Activated B cell treated with CpG ODN at 0.5 μM for 24 hours (primary cell): ENCODE results near the gene AUTS2. TPM values are rescaled to one million over a fixed set of nuclear protein-coding genes. Genes with fewer than 3 reads are reported as not detected.

Source experiments
- ATAC-seq: fragments of 200-7000 bp; cut with Tn5 transposase; one replicate; pipeline ENCODE4 v1.10.0; 2021; ENCODE audit warnings: low read depth, mild to moderate bottlenecking, moderate library complexity
- CTCF ChIA-PET: fragments of 350-600 bp; sonication (Branson Sonifier 250); formaldehyde crosslinking; loops from one replicate; lab custom pipeline; 2021; ENCODE audit warnings: antibody characterized with exemption; lab: Charles Lee
- POLR2A ChIA-PET: fragments of 350-600 bp; sonication (Branson Sonifier 250); formaldehyde crosslinking; loops from one replicate; lab custom pipeline; 2021; ENCODE audit warnings: antibody characterized with exemption; lab: Charles Lee
- DNase-seq: peaks from one replicate; pipeline ENCODE4 v3.0.0; 2022
- H3K27ac Mint-ChIP-seq: one replicate; pipeline ENCODE4 v1.8.0; 2020; ENCODE audit warnings: mixed read lengths
- H3K27me3 Mint-ChIP-seq: one replicate; pipeline ENCODE4 v1.8.0; 2021; ENCODE audit warnings: mixed read lengths
- H3K36me3 Mint-ChIP-seq: one replicate; pipeline ENCODE4 v1.8.0; 2021; ENCODE audit warnings: low read depth, mixed read lengths
- H3K4me1 Mint-ChIP-seq: one replicate; pipeline ENCODE4 v1.8.0; 2021; ENCODE audit warnings: mixed read lengths
- H3K4me3 Mint-ChIP-seq: one replicate; pipeline ENCODE4 v1.8.0; 2020; ENCODE audit warnings: mild to moderate bottlenecking, mixed read lengths
- H3K9me3 Mint-ChIP-seq: one replicate; pipeline ENCODE4 v1.8.0; 2020; ENCODE audit warnings: mixed read lengths
- intact Hi-C: fragments of 100-400 bp; cut with micrococcal nuclease; formaldehyde crosslinking; loops from one replicate; pipeline ENCODE4 v1.15.1; 2024
- total RNA-seq: library from RNA; stranded (reverse); gene quantifications from 2 replicates; pipeline ENCODE4 v1.2.3, GENCODE V29; 2022
- TF ChIP-seq, protein P1 (sequence below): fragments of 200-600 bp; IDR thresholded peaks from one replicate; pipeline ENCODE4 v1.8.0; 2022; ENCODE audit warnings: antibody characterized with exemption, mild to moderate bottlenecking

AUTS2 gene
- total RNA-seq, 1 donor from 2014 or later: 15.9 TPM

GRCh38 chr7:69677054-69677852 is 79.0 kb downstream of the AUTS2 start:
- H3K9me3 Mint-ChIP-seq: no peaks in the 10 kb centered on the region
- no peak overlapping the region for H3K4me3 Mint-ChIP-seq
- H3K27me3 Mint-ChIP-seq: no peaks in the 10 kb centered on the region
- H3K27ac Mint-ChIP-seq: no peak overlapping the region
- no peaks in the 10 kb centered on the region for H3K36me3 Mint-ChIP-seq
- TF ChIP-seq, protein P1, sequence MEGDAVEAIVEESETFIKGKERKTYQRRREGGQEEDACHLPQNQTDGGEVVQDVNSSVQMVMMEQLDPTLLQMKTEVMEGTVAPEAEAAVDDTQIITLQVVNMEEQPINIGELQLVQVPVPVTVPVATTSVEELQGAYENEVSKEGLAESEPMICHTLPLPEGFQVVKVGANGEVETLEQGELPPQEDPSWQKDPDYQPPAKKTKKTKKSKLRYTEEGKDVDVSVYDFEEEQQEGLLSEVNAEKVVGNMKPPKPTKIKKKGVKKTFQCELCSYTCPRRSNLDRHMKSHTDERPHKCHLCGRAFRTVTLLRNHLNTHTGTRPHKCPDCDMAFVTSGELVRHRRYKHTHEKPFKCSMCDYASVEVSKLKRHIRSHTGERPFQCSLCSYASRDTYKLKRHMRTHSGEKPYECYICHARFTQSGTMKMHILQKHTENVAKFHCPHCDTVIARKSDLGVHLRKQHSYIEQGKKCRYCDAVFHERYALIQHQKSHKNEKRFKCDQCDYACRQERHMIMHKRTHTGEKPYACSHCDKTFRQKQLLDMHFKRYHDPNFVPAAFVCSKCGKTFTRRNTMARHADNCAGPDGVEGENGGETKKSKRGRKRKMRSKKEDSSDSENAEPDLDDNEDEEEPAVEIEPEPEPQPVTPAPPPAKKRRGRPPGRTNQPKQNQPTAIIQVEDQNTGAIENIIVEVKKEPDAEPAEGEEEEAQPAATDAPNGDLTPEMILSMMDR: no peak
- CTCF ChIA-PET: interaction anchor here (0.8 to 1.2 kb wide), 3 partner anchors 10 to 33 kb away, joined by 3 read pairs; no protein-coding TSS in a partner anchor
- no peak for DNase-seq
- intact Hi-C loops: loop anchor here (5.0 kb wide), 1 partner anchor 215 kb away; no protein-coding TSS in a partner anchor
- no peak for ATAC-seq
- H3K4me1 Mint-ChIP-seq: peaks cover 9% of the 10 kb centered on the region
- POLR2A ChIA-PET: interaction anchor here (0.6 kb wide), 1 partner anchor 277 kb away, joined by 3 read pairs; no protein-coding TSS in a partner anchor

GRCh38 chr7:69677881-69678493 is 79.7 kb downstream of the AUTS2 start:
- CTCF ChIA-PET: interaction anchor here (1.2 kb wide), 1 partner anchor 10 kb away, joined by 3 read pairs; no protein-coding TSS in a partner anchor
- POLR2A ChIA-PET: interaction anchor here (0.6 kb wide), 1 partner anchor 277 kb away, joined by 3 read pairs; no protein-coding TSS in a partner anchor
- Mint-ChIP-seq H3K9me3 (no peaks in the 10 kb centered on the region), H3K36me3 (no peaks in the 10 kb centered on the region), H3K4me1 (peaks cover 14% of the 10 kb centered on the region), H3K27ac (no peak overlapping the region), H3K27me3 (no peaks in the 10 kb centered on the region), H3K4me3 (no peak overlapping the region)
- TF ChIP-seq, protein P1: no peak
- DNase-seq (no peak), ATAC-seq (no peak)
- intact Hi-C loops: loop anchor here (5.0 kb wide), 1 partner anchor 214 kb away; no protein-coding TSS in a partner anchor

- POLR2A ChIA-PET: no interaction called here
- no peaks in the 10 kb centered on the region for H3K9me3 Mint-ChIP-seq
- intact Hi-C loops: loop anchor here (5.0 kb wide), 1 partner anchor 214 kb away; no protein-coding TSS in a partner anchor
- peaks cover 14% of the 10 kb centered on the region for H3K4me1 Mint-ChIP-seq
- CTCF ChIA-PET: no interaction called here
- no peak overlapping the region for H3K4me3 Mint-ChIP-seq
- TF ChIP-seq, protein P1: no peak
- H3K27me3 Mint-ChIP-seq: no peaks in the 10 kb centered on the region
- DNase-seq: no peak
- no peaks in the 10 kb centered on the region for H3K36me3 Mint-ChIP-seq
- no peak overlapping the region for H3K27ac Mint-ChIP-seq
- no peak for ATAC-seq
Observed at GRCh38 chr7:69678494-69679187, 80.4 kb downstream of the AUTS2 start.

DNA sequence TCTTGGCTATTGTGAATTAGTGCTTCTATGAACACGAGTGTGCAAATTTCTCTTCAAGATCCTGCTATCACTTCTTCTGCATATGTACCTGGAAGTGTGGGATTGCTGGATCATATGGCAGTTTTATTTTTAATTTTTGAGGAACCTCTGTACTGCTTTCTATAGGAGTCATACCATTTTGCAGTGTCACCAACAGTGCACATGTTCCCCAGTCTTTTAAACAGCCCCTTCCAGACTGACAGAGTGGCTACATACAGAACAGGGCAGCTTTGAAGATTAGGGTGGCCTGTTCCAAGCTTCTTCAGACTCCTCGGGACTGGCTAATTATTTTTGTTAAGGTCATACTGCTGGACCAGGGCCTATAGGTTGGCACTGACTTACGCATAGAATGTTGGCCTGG is 82.9 kb downstream of the AUTS2 start:
- no peaks in the 10 kb centered on the region for H3K27me3 Mint-ChIP-seq
- DNase-seq (no peak), ATAC-seq (no peak)
- no peaks in the 10 kb centered on the region for H3K9me3 Mint-ChIP-seq
- H3K4me1 Mint-ChIP-seq: peaks cover 18% of the 10 kb centered on the region
- CTCF ChIA-PET: no interaction called here
- no peaks in the 10 kb centered on the region for H3K36me3 Mint-ChIP-seq
- no peak overlapping the region for H3K27ac Mint-ChIP-seq
- no peak overlapping the region for H3K4me3 Mint-ChIP-seq
- TF ChIP-seq, protein P1: no peak
- POLR2A ChIA-PET: no interaction called here
- intact Hi-C loops: no loop called here
